ENCODE results near the gene HOXA3. TPM values are rescaled to one million over a fixed set of nuclear protein-coding genes. Genes with fewer than 3 reads are reported as not detected.

The HOXA3 gene
- total and polyA plus RNA-seq, 10 of the 15 experiments (the other 5 are each of a cell fraction or from before 2014, with no cell fraction given): 0.05 TPM; not detected in 9

GRCh38 chr7:27157702-27158431 is 5.5 kb upstream of the HOXA3 start:
- TF ChIP-seq PML (IDR thresholded peaks at IDR 0.05; ENCODE audit: low read length) (no peak), HCFC1 (IDR thresholded peaks at IDR 0.05; ENCODE audit: low read length) (no peak), EZH2 (IDR thresholded peaks at IDR 0.05; ENCODE audit: borderline replicate concordance, control insufficient read depth, low read depth, low read length) (no peak), CBX3 (IDR thresholded peaks at IDR 0.05; ENCODE audit: borderline replicate concordance, low read depth) (no peak), SRF (IDR thresholded peaks at IDR 0.05; ENCODE audit: low read depth in 2 of 2, low read length in 2 of 2) (no peak), MYC (IDR thresholded peaks at IDR 0.05; ENCODE audit: insufficient read depth, insufficient read length, insufficient replicate concordance, low read length, severe bottlenecking) (no peak), ZNF24 (IDR thresholded peaks at IDR 0.05) (no peak), MEF2A (IDR thresholded peaks at IDR 0.05; ENCODE audit: insufficient read depth, low read depth, low read length) (no peak)

More at GRCh38 chr7:27157702-27158431, 5.5 kb upstream of the HOXA3 start:
- no peak overlapping the region for H3K4me3 ChIP-seq
- ATAC-seq (no peak), FAIRE-seq (no peak), DNase-seq (ENCODE audit: low read depth, low spot score) (no peak)
- intact Hi-C loops (cut with micrococcal nuclease; ENCODE audit: unreplicated experiment): no loop called here
- H3K9ac ChIP-seq (ENCODE audit: control insufficient read depth, insufficient read depth, low read length): no peak overlapping the region
- ChIA-PET SMC1A (ENCODE audit: uncharacterized antibody, unreplicated experiment) (interaction anchor here (0.6 kb wide), 1 partner anchor 647 kb away, joined by 3 read pairs; no protein-coding TSS in a partner anchor), CTCF (interaction anchor here (0.8 to 3.1 kb wide), 3 partner anchors 304 to 475 kb away, joined by 3 to 21 read pairs (median 3); no protein-coding TSS in a partner anchor), POLR2A (no interaction called here), RAD21 (ENCODE audit: unreplicated experiment) (no interaction called here)
- no peaks in the 10 kb centered on the region; the same call in 2 of the 3 replicates for H3K9me3 ChIP-seq (replicated peaks; ENCODE audit: control insufficient read depth, insufficient read depth, low read length)
- no peak overlapping the region for H2AFZ ChIP-seq (ENCODE audit: control insufficient read depth, low read depth, low read length)
- H3K4me1 ChIP-seq (ENCODE audit: control insufficient read depth, insufficient read depth, low read length): no peaks in the 10 kb centered on the region
- BruUV-seq (replicated peaks): no TSS peak
- peaks cover 19 to 48% of the 10 kb centered on the region in 2 experiments for H3K27me3 ChIP-seq (replicated peaks in 1 of 2; ENCODE audit: control insufficient read depth in 2 of 2, insufficient read depth in 2 of 2, low read length in 1 of 2)
- H3K27ac ChIP-seq (ENCODE audit: control insufficient read depth, insufficient read depth): no peak overlapping the region
- H4K20me1 ChIP-seq (ENCODE audit: control insufficient read depth, insufficient read depth): no peaks in the 10 kb centered on the region
- WGBS (ENCODE audit: insufficient coverage, insufficient replicate concordance, low lambda C conversion rate, missing lambda C conversion rate): 5% methylated on average over 23 of the region's 30 CpGs
- no peak overlapping the region for H3K4me2 ChIP-seq (ENCODE audit: control insufficient read depth, insufficient read depth)
- no peaks in the 10 kb centered on the region for H3K36me3 ChIP-seq (ENCODE audit: control insufficient read depth in 2 of 2, insufficient read depth in 2 of 2, low read length in 1 of 2)
- in situ Hi-C loops (cut with MboI): loop anchor here (5.0 to 25.0 kb wide), 3 partner anchors 791 to 1296 kb away; no protein-coding TSS in a partner anchor
- no peaks in the 10 kb centered on the region for H3K79me2 ChIP-seq (ENCODE audit: control insufficient read depth, insufficient read depth, low read length)

All from GM12878 (cell line).